Right ventricle myocardium superior (tissue), 1 donor: ENCODE data around the gene UBE2H. TPM values are rescaled to one million over a fixed set of nuclear protein-coding genes. Genes with fewer than 3 reads are reported as not detected.

Experiments used
- ATAC-seq: fragments of 200-7000 bp; cut with Tn5 transposase; one replicate; pipeline ENCODE4 v1.9.1; 2020; ENCODE audit warnings: mild to moderate bottlenecking; ENCODE audit not compliant: poor library complexity
- DNase-seq: peaks from one replicate; pipeline ENCODE4 v3.0.0-alpha.2; 2020
- intact Hi-C: fragments of 100-400 bp; cut with DNase I; formaldehyde crosslinking; loops from one replicate; pipeline ENCODE4 v1.11.2; 2022
- total RNA-seq: library from RNA; stranded (reverse); fragmentation: NEBNext Ultra II Directional; extraction: Animal tissue kit (Norgen Biotek cat#: 25700); gene quantifications from one replicate; pipeline ENCODE4 v1.2.1, GENCODE V29; 2021
- donor health status: DM: no; HTN: yes; CAD: no; lungs with severe emphysema.

Gene UBE2H
- total RNA-seq, 1 donor from 2014 or later: 96.8 TPM

DNA sequence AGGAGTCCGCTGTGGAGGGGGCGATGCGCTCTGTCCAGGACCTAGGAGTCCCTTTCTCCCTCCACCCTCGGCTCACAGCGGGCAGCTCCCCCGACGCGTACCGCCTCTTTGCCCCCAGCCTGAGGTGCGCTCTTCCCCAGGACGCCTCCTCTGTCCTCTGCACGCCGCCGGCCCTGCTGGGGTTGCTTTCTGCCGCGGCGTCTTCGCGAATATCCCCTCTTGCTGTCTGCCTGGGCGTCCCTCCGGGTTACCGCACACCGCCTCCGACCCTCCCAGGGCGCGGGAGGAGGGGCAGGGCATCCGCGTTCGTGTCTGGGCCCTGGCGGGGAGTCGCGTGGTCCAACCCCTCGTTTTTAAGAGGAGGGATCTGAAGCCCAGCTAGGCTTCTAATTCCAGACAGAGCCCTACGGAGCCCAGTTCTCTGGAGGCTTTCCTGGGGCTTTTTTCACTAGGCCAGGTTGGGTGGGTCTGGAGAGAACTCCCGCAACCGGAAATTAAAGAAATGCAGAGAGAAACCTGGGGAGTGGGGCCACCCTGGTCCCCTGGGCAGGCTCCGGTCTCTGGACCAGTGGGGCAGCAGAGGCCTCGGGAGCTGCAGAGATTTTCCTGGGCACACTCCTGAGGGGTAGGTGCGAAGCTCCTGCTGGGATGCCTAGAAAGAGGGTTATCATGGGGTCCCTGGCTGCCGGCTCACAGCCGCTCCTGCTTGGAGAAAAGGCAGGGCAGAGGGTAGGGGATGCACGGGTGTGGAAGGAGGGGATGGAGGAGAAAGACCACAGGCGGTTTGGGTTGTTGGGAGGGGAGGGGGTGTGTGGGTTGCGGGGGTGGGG, 166.9 kb downstream of the UBE2H start:
- intact Hi-C loops: no loop called here

DNA sequence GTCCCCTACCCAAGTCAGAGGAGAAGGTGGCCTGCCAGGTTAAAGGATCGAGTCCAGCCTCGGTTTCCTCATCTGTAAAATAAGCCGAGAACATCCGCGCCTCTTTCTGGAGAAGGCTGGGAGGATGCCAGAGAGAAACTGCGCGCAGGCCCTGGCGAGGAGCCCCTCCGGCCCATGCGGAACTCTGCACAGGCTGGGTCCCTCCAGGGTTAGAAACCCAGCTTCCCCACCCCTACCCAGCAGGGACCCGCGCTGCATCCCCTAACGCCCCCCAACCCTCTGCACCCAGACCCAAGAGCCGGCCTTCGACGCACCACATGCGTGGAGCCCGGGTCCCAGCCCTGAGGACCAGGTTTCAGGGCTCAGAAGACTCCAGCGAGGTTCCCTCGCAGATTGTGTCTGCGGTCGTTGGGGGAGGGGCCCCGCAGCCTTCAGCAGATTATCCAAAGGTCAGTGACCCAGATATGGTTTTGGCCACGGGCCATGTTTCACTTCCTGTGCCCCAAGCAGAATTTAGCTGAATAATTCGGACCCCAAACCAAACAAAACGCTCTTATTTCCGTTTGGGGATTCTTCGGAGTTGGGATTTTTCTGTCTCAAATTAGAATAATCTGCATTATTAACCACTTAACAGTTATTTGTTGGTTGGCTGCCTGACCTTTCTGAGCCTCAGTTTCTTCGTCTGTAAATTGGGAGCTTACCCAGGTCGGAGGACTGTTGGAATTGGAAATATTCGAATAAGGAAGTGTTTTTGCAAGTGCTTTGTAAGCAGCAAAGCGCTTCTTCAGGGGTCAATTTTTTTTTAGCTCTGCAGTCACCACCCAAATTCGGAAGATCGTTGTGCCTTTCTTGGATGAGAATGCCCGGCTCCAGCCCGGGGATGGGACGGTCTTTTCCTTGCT, 167.7 kb downstream of the UBE2H start:
- intact Hi-C loops: no loop called here
- DNase-seq (peak; percentile 64), ATAC-seq (peak; percentile 30)

More for the DNA sequence above, 166.9 kb downstream of the UBE2H start:
- no peak for ATAC-seq
- no peak for DNase-seq

DNA sequence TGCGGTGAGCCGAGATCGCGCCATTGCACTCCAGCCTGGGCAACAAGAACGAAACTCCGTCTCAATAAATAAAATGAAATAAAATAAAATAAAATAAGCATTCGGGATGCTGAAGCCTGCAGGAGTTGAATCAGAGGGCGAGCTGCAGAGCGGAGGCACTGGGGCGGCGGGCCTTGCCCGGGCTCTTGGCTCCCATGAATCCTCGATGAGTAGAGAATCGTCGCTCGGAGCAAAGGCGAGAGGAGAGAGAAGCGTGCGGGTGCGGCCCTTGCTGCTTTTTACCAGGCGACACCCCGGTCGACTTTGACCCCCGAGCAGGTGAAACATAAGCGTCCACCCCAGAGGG, 168.3 kb downstream of the UBE2H start:
- DNase-seq (no peak), ATAC-seq (no peak)
- intact Hi-C loops: no loop called here

DNA sequence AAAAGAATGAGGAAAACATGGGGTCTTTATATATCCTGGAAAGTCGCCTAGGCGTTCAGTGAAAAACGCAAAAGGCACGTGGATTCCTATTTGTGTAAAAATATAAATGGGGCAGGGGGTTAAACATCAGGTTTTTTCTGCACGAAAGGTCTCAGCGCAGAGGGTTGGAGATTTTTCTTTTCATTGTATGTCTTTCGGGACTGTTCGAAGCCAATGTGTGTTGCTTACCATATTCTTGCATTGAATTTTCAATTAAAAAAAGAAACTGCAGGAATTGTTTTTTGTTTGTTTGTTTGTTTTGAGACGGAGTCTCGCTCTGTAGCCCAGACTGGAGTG, 169.2 kb downstream of the UBE2H start:
- DNase-seq: no peak
- ATAC-seq: no peak
- intact Hi-C loops: no loop called here

DNA sequence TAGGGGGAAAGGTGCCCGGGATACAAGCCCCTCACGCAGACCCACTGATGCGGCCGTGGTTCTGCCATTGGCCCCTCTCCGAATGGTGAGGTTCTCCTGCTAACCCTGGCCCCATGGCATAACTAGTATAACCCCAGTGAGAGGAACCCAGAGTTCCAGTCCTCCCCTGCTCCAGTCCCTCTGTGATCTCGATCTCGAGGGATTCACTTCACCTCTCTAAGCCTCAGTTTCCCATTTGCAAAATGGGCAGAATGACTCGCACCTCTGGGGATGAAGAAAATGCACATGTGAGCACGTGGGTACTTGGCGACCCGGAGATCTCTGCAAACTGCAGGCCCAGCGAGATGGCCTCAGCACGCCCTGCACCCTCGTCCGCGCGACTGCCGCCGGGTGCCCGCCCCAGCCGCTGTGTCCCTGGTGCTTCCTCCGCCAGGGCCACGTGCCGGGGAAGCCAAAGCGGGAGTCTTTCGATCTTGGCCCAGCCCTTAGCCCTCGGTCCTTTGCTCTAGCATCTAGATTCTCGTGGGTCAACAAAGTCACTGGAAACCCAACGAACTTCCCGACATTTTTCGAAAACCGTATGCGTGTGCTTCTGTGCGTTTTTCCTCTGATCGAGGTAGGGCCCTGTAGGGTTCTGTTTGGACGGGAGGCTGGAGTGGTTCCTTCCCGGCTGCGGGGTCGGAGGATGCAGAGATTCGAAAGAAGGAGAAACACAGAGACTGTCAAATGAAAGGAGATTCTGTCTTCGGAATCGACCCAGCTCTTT, 169.8 kb downstream of the UBE2H start:
- no peak for ATAC-seq
- intact Hi-C loops: no loop called here
- DNase-seq: no peak

DNA sequence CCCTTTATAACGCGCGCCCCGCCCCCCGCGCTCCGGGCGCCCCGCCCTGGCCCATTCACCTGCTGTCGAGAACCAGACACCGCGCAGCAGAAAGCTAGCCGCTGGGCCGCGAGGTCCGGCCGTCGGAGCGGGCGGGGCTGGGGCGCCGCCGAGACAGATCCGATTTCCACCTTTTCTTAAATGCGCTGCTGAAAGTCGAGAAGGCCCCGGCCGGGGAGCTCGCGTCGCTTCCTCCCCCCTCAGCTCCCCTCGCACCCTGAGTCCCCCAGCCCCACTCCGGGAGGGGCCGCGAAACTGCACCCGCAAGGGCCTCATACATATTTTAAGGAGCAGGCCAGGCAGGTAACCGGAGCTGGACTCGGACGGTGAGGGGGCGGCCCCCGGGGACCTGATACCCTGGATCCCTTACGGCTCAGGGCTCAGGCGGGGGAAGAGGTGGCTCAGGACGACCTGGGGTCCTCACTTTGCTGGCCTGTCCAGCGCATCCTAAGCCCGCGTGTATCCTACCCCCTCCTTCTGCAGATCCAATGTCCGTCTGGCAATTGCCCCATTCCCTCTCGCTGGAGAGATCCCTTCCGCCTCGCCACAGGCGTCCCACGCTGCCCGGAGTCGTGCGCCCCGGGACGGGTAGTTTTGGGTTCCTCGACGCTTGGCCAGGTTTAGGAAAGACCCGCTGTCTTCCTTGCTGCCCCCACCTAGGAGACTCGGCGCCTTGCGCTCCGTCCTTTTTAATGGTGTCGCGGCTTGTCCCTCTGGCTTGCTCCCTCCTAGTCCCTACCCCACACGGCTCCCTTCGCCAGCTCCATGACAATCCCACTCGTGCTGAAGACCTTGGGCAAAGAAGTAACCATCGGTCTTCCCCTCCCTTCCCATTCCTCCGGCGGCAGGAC, 170.6 kb downstream of the UBE2H start:
- ATAC-seq (no peak), DNase-seq (no peak)
- intact Hi-C loops: no loop called here

DNA sequence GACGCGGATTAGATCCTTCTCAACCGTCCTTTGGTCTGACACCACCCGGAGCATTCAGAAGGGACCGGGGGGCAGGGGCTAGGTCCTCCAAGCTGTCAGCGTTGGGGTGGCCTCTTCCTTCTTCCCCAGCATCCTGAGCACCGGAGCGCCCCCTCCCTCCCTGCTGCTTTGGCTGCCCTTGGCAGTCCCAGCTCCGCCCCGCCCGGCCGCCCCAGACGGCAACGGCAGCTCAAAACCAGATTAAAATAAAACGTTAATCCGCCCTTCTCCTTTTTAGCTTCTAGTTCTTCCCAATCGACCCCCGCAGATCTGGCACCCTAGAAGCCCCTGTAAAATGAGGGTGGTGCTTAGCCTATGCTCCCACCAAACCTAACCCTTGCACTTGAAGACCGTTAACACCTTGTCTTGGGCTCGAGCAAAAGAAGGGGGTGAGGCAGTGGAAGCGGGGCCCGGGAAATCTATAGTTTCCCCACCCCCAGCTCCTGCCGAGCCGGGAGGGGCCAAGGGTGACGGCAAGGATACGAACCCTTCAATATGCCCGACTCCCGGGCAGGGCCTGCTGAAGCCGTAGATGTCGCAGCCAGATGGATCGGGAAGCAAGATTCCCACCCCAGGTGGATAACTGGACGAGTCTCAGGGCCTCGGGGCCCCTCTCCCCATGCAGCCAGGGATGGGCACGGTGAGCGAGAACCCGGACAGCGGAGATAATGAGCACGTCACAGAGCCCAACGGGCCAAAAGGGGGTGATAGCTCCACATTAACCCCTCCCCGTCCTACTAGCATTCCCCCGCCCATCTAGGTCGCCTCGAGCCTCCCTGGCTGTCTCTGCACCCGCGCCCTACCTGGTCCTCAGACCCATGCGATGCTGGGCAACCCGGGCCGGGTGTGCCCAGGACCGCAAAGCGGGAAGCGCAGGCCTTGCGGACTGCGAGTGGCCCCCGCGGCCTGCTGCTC, 171.5 kb downstream of the UBE2H start:
- intact Hi-C loops: no loop called here
- ATAC-seq (no peak), DNase-seq (no peak)

Other genes starting within 250 kb of the UBE2H start
- gene ZC3HC1, start 98.4 kb upstream of the UBE2H start, total RNA-seq: 15.7 TPM
- 24.1 TPM for gene KLHDC10, start 117.6 kb upstream of the UBE2H start, total RNA-seq